ENCODE measurements around the gene TBCEL.
"Not testable (repeated sequence)": the region's sequence is repeated elsewhere in the genome, so short reads cannot be mapped to it uniquely, and the experiment has no call there.

Gene TBCEL

DNA sequence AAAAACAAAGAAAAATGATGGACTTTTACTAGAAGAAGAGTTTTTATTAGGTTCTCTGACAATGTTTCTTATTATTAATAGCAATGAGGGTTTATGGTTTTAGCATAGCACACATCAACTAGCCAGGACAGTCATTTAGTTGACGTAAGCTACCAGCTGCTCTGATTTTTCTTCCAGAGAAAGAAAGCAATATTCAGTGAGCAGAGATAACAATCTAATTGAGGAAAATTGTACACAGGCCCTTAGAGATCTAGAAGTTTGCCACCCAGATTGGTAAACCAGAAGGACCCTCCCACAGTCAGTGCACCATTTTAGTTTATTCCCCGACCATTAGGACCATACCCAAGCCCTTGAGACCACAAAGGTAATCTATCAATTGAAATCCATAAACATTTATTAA, 28.7 kb upstream of the TBCEL start:
- H3K36me3 ChIP-seq (ENCODE audit: insufficient read depth, low read depth, low read length) = no peaks in the 10 kb centered on the region
- no peak overlapping the region for H3K9ac ChIP-seq (ENCODE audit: low read depth, low read length)
- H3K9me3 ChIP-seq (ENCODE audit: insufficient read depth, low read depth, low read length) = no peaks in the 10 kb centered on the region
- H3K4me3 ChIP-seq (ENCODE audit: low read length) = no peak overlapping the region
- no peaks in the 10 kb centered on the region for H3K27me3 ChIP-seq (ENCODE audit: insufficient read depth, low read length)
- peaks cover 4% of the 10 kb centered on the region; the same call in 1 of the 2 replicates for H3K4me1 ChIP-seq (ENCODE audit: insufficient read depth, low read length)
- no peak overlapping the region for H3K27ac ChIP-seq (ENCODE audit: low read length)

DNA sequence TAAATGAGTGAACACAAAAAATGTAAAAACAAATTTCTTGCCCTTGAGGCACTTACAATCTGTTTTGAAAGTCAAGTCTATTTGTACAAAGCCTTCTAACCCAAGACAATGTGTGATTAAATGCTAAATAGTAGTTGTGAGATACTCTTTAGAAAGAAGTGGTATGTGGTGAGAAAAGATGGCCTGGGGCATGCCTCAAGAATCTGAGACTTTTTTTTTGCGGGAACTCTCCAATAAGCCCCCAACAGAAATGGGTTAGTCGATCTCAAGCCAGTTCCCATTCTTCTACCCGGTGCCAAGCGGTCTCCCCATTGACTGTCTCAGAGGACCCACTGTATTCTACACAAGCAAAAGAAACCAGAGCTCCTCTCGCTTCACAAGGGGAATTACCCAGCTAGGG, 26.9 kb upstream of the TBCEL start:
- Histone ChIP-seq H3K27me3 (ENCODE audit: insufficient read depth, low read length) (no peaks in the 10 kb centered on the region), H3K27ac (ENCODE audit: low read length) (no peak overlapping the region), H3K9me3 (ENCODE audit: insufficient read depth, low read depth, low read length) (no peaks in the 10 kb centered on the region), H3K4me1 (ENCODE audit: insufficient read depth, low read length) (peaks cover 4% of the 10 kb centered on the region; the same call in 1 of the 2 replicates), H3K9ac (ENCODE audit: low read depth, low read length) (no peak overlapping the region), H3K4me3 (ENCODE audit: low read length) (no peak overlapping the region), H3K36me3 (ENCODE audit: insufficient read depth, low read depth, low read length) (no peaks in the 10 kb centered on the region)

DNA sequence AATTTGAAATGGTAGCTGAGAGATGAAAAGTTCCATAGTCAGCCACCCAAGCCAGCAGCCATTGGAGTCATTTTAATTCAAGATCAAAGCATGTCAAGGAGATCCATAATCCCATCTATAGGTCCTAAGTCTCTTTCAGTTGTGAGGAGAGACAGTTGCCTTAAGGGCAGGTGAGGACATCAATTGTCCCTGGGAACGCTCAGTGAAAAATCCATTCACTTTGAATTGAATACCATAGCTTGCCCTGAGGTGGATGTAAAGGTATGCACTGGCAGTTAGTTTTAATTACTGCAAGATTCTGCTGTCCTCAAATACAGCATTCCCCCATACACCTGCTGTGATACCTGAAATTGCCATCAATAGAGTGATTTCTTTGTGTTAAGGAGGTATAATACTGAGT, 25.3 kb upstream of the TBCEL start:
- Histone ChIP-seq H3K9me3 (ENCODE audit: insufficient read depth, low read depth, low read length) (no peaks in the 10 kb centered on the region), H3K36me3 (ENCODE audit: insufficient read depth, low read depth, low read length) (no peaks in the 10 kb centered on the region), H3K4me3 (ENCODE audit: low read length) (no peak overlapping the region), H3K9ac (ENCODE audit: low read depth, low read length) (no peak overlapping the region), H3K4me1 (ENCODE audit: insufficient read depth, low read length) (peaks cover 8% of the 10 kb centered on the region), H3K27ac (ENCODE audit: low read length) (no peak overlapping the region), H3K27me3 (ENCODE audit: insufficient read depth, low read length) (no peaks in the 10 kb centered on the region)

DNA sequence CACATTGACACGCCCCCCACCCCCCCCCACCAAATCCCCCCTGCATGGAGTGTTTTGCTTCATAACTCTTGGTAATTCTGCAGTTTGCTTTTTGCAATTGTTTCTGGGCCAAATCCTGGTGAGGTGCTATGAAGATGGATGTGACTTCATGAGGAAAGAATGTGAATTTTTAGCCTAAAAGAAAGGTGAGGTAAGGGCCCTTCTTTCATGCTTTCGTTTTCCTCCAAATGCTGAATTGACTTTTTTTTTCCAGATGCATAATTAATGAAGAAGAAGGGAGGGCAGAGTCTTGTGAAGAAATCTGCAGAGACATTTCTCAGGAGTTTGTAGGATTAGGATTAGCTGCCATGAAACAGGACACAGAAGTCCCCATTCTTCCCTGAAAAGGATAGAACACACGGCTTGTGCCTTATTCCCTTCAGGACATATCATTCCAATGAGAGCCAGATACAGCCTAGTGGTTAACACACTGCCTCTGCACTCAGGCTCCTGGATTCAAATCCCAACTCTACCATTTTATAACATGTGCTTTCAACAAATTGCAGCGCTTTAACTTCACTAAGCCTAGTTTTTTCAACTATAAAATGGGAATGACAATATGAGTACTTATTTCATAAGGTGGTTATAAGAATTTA, 19.6 kb upstream of the TBCEL start:
- H3K4me1 ChIP-seq (ENCODE audit: insufficient read depth, low read length) = peaks cover 13% of the 10 kb centered on the region
- no peak overlapping the region for H3K4me3 ChIP-seq (ENCODE audit: low read length)
- H3K36me3 ChIP-seq (ENCODE audit: insufficient read depth, low read depth, low read length) = no peaks in the 10 kb centered on the region
- H3K9ac ChIP-seq (ENCODE audit: low read depth, low read length) = no peak overlapping the region
- H3K27ac ChIP-seq (ENCODE audit: low read length) = no peak overlapping the region
- no peaks in the 10 kb centered on the region for H3K9me3 ChIP-seq (ENCODE audit: insufficient read depth, low read depth, low read length)
- H3K27me3 ChIP-seq (ENCODE audit: insufficient read depth, low read length) = no peaks in the 10 kb centered on the region

DNA sequence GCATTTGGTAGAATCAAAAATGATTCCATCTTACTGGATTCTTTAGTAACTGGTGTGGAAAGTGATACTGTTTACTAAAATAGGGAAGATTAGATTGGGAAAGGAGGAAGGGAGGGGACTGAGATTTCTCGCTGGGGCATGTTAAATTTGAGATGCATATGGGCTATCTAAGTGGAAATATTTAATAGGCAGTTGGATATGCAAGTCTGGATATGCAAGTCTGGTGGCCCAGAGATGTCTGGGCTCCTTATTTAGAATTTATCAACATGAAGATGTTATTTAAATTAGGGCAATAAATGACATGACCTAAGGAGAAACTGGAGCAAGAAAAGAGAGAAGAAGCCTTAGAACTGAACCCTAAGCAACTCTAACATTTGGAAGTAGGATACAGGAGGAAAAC, 17.0 kb upstream of the TBCEL start:
- H3K9me3 ChIP-seq (ENCODE audit: insufficient read depth, low read depth, low read length) = no peaks in the 10 kb centered on the region
- H3K27me3 ChIP-seq (ENCODE audit: insufficient read depth, low read length) = no peaks in the 10 kb centered on the region
- H3K4me3 ChIP-seq (ENCODE audit: low read length) = no peak overlapping the region
- no peaks in the 10 kb centered on the region for H3K36me3 ChIP-seq (ENCODE audit: insufficient read depth, low read depth, low read length)
- H3K4me1 ChIP-seq (ENCODE audit: insufficient read depth, low read length) = peaks cover 16% of the 10 kb centered on the region
- no peak overlapping the region for H3K9ac ChIP-seq (ENCODE audit: low read depth, low read length)
- no peak overlapping the region for H3K27ac ChIP-seq (ENCODE audit: low read length)

DNA sequence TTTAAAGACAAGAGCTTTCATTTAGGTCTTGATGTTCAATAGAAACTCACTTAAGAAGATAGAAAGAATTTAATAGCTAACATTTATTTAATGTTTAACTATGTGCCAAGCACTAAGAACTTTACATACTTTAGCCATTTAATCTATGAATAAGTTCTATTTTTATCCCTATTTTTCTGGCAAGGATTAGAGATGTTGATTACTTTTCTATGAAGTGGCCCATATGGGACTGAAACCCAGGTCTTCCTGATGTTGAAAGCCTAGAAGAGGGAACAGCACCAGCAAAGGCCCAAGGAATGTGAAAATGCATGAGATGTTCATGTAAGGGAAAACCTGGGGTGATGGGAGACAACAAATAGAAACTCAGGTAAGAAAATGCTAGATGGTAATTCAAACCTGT, 15.4 kb upstream of the TBCEL start:
- Histone ChIP-seq H3K27ac (ENCODE audit: low read length) (no peak overlapping the region), H3K9ac (ENCODE audit: low read depth, low read length) (no peak overlapping the region), H3K9me3 (ENCODE audit: insufficient read depth, low read depth, low read length) (no peaks in the 10 kb centered on the region), H3K27me3 (ENCODE audit: insufficient read depth, low read length) (no peaks in the 10 kb centered on the region), H3K4me3 (ENCODE audit: low read length) (no peak overlapping the region), H3K36me3 (ENCODE audit: insufficient read depth, low read depth, low read length) (no peaks in the 10 kb centered on the region), H3K4me1 (ENCODE audit: insufficient read depth, low read length) (peaks cover 15% of the 10 kb centered on the region)

DNA sequence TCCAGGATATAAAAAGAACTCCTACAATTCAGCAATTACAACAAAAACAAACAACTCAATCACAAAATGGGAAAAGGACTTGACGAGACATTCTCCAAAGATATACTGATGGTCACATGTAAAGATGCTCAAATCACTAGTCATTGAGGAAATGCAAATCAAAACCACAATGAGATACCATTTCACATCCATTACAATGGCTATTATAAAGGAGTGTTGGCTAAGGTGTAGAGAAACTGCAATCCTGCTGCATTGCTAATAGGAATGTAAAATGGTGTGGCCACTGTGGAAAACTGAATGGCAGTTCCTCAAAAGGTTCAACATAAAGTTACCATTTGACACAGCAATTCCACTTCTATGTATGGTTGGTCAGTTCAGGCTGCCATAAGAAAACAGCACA, 11.8 kb upstream of the TBCEL start:
- Histone ChIP-seq H3K9me3 (ENCODE audit: insufficient read depth, low read depth, low read length) (no peaks in the 10 kb centered on the region), H3K4me1 (ENCODE audit: insufficient read depth, low read length) (peaks cover 9% of the 10 kb centered on the region), H3K36me3 (ENCODE audit: insufficient read depth, low read depth, low read length) (no peaks in the 10 kb centered on the region), H3K27ac (ENCODE audit: low read length) (no peak overlapping the region), H3K9ac (ENCODE audit: low read depth, low read length) (no peak overlapping the region), H3K4me3 (ENCODE audit: low read length) (no peak overlapping the region), H3K27me3 (ENCODE audit: insufficient read depth, low read length) (no peaks in the 10 kb centered on the region)

DNA sequence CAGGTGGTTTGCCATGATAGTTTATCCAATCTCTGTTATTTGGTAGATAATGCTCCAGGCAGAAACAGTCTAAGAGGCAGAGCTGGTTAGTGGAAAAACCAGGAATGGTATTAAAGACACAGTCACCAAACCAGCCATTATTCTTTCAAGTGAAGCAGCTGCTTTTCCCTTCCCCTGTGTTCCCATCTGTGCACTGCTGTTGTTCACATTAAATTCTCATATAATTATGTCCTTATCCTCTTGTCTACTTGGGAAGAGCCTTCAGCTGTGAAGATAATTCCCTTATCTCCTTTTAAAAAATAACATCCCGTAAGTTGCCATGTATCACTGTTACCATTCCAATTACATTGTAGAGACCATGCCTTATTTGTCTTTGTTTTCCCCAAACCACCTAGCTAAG, 5.2 kb upstream of the TBCEL start:
- no peak overlapping the region for H3K9ac ChIP-seq (ENCODE audit: low read depth, low read length)
- no peaks in the 10 kb centered on the region for H3K36me3 ChIP-seq (ENCODE audit: insufficient read depth, low read depth, low read length)
- H3K4me3 ChIP-seq (ENCODE audit: low read length) = no peak overlapping the region
- no peaks in the 10 kb centered on the region for H3K4me1 ChIP-seq (ENCODE audit: insufficient read depth, low read length)
- no peaks in the 10 kb centered on the region for H3K9me3 ChIP-seq (ENCODE audit: insufficient read depth, low read depth, low read length)
- H3K27ac ChIP-seq (ENCODE audit: low read length) = no peak overlapping the region
- no peaks in the 10 kb centered on the region for H3K27me3 ChIP-seq (ENCODE audit: insufficient read depth, low read length)

DNA sequence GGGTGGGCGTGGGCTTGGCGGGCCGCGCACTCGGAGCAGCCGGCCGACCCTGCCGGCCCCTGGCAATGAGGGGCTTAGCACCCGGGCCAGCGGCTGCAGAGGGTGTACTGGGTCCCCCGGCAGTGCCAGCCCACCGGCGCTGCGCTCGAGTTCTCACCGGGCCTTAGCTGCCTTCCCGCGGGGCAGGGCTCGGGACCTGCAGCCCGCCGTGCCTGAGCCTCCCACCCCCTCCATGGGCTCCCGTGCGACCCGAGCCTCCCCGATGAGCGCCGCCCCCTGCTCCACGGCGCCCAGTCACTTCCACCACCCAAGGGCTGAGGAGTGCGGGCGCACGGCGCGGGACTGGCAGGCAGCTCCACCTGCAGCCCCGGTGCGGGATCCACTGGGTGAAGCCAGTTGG, 2.2 kb upstream of the TBCEL start:
- not testable (repeated sequence) for H3K27me3 ChIP-seq (ENCODE audit: insufficient read depth, low read length); H3K27ac ChIP-seq (ENCODE audit: low read length); H3K4me3 ChIP-seq (ENCODE audit: low read length); H3K9me3 ChIP-seq (ENCODE audit: insufficient read depth, low read depth, low read length); H3K4me1 ChIP-seq (ENCODE audit: insufficient read depth, low read length); H3K36me3 ChIP-seq (ENCODE audit: insufficient read depth, low read depth, low read length); H3K9ac ChIP-seq (ENCODE audit: low read depth, low read length)

DNA sequence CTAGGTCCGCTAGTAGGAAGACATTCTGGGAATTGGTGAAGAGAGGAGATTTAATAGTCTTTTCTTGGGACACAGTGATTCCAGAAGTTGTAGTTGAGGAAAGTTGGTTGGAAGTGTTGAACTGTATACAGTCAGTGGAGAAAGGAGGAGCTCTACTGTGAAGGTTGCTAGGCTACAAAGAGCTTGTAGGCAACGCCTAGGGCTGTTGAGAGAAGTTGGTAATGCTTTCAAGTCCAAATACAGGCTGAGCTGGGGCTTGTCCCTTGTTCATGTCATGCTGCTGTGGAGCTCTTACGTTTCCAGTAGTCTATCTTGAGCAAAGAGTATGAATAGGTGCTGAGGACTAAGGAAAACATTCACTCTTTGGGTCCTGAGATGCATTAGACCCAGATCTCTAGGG, 1.1 kb downstream of the TBCEL start:
- no peaks in the 10 kb centered on the region for H3K27me3 ChIP-seq (ENCODE audit: insufficient read depth, low read length)
- peak overlapping the region; percentile 89 for H3K4me3 ChIP-seq (ENCODE audit: low read length)
- H3K9me3 ChIP-seq (ENCODE audit: insufficient read depth, low read depth, low read length) = no peaks in the 10 kb centered on the region
- H3K4me1 ChIP-seq (ENCODE audit: insufficient read depth, low read length) = peaks cover 7% of the 10 kb centered on the region
- H3K27ac ChIP-seq (ENCODE audit: low read length) = no peak overlapping the region
- H3K9ac ChIP-seq (ENCODE audit: low read depth, low read length) = peak overlapping the region; percentile 82
- no peaks in the 10 kb centered on the region for H3K36me3 ChIP-seq (ENCODE audit: insufficient read depth, low read depth, low read length)

DNA sequence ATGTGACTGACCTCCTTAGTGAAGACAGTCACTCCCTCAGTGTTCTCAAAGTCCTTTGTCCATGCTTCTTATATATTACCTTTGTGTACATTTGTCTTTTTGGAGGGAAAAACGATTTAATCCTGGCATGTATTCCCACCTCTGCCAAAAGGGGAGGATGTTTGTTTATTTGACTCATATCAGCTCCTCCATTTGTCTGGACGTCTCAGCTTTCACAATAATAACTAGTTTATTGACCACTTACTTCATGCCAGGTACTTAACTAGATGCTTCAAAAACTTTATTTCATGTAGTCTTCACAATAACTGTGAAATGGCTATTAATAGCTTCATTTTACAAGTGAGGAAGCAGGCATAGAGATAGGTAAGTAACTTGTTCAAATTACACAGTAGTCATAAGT, 5.3 kb downstream of the TBCEL start:
- Histone ChIP-seq H3K27me3 (ENCODE audit: insufficient read depth, low read length) (no peaks in the 10 kb centered on the region), H3K9me3 (ENCODE audit: insufficient read depth, low read depth, low read length) (no peaks in the 10 kb centered on the region), H3K36me3 (ENCODE audit: insufficient read depth, low read depth, low read length) (no peaks in the 10 kb centered on the region), H3K9ac (ENCODE audit: low read depth, low read length) (no peak overlapping the region), H3K4me3 (ENCODE audit: low read length) (no peak overlapping the region), H3K4me1 (ENCODE audit: insufficient read depth, low read length) (peaks cover 7% of the 10 kb centered on the region), H3K27ac (ENCODE audit: low read length) (no peak overlapping the region)

DNA sequence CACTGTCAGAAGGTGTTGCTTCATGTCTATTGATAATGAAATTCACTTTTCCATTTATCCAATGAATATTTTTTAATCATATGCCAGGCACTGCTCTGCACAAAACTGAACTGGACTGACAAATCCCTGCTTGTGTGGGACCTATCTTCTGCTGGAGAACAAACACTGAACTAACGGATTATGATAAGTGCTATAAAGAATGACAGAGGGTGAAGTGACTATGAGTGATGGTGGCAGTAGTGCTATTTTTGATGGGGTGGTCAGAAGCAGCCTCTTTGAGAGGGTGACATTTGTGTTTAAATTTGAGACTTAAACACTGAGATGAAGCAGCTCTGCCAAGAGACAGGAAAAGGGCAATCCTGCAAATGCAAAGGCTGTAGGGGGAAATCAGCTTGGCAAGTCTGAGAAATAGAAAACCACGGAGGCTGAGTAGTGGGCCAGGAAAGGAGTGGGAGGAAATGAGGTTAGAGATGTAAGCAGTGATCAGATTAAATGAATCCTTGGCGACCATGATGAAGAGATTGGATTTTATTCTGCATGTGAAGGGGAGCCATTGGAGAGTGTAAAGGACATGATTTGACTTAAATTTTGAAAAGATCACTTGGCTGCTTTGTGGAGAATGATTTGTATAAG, 6.0 kb downstream of the TBCEL start:
- Histone ChIP-seq H3K36me3 (ENCODE audit: insufficient read depth, low read depth, low read length) (no peaks in the 10 kb centered on the region), H3K27ac (ENCODE audit: low read length) (no peak overlapping the region), H3K9ac (ENCODE audit: low read depth, low read length) (no peak overlapping the region), H3K4me1 (ENCODE audit: insufficient read depth, low read length) (peaks cover 3% of the 10 kb centered on the region), H3K4me3 (ENCODE audit: low read length) (no peak overlapping the region), H3K9me3 (ENCODE audit: insufficient read depth, low read depth, low read length) (no peaks in the 10 kb centered on the region), H3K27me3 (ENCODE audit: insufficient read depth, low read length) (no peaks in the 10 kb centered on the region)
